GM21423 (cell line): Measurements from ENCODE around the gene EVPL.
"Not testable (repeated sequence)": the region's sequence is repeated elsewhere in the genome, so short reads cannot be mapped to it uniquely, and the experiment has no call there.

Experiments used
- ATAC-seq: cut with Tn5 transposase; IDR thresholded peaks from one replicate; pipeline ENCODE4 v1.9.1; 2021; ENCODE audit warnings: mild to moderate bottlenecking, moderate library complexity; ENCODE audit not compliant: unreplicated experiment

EVPL gene

GRCh38 chr17:76048711-76049110 lies 21.6 kb upstream of the EVPL start:
- no peak for ATAC-seq

GRCh38 chr17:76048025-76048605 lies 21.0 kb upstream of the EVPL start:
- no peak for ATAC-seq

- no peak for ATAC-seq
These were observed 19.0 kb upstream of the EVPL start for GRCh38 chr17:76046064-76046463.

- ATAC-seq: not testable (repeated sequence)
These were observed 17.4 kb upstream of the EVPL start for GRCh38 chr17:76044475-76045007.

GRCh38 chr17:76042868-76043267 lies 15.8 kb upstream of the EVPL start:
- not testable (repeated sequence) for ATAC-seq

- ATAC-seq: no peak
These were observed 13.3 kb upstream of the EVPL start for GRCh38 chr17:76040376-76040775.

- ATAC-seq: no peak
These were observed 12.0 kb upstream of the EVPL start for GRCh38 chr17:76039121-76039520.

- no peak for ATAC-seq
These were observed 10.9 kb upstream of the EVPL start for GRCh38 chr17:76038050-76038449.

GRCh38 chr17:76036497-76037261 lies 9.6 kb upstream of the EVPL start:
- no peak for ATAC-seq

GRCh38 chr17:76034428-76035350 lies 7.6 kb upstream of the EVPL start:
- no peak for ATAC-seq

GRCh38 chr17:76033139-76033538 lies 6.0 kb upstream of the EVPL start:
- ATAC-seq: no peak

- no peak for ATAC-seq
These were observed 5.6 kb upstream of the EVPL start for GRCh38 chr17:76032780-76033108.

GRCh38 chr17:76032073-76032779 lies 5.1 kb upstream of the EVPL start:
- no peak for ATAC-seq

GRCh38 chr17:76026714-76027158 lies 370 bp downstream of the EVPL start:
- ATAC-seq: no peak

- no peak for ATAC-seq
These were observed 1.8 kb downstream of the EVPL start for GRCh38 chr17:76025294-76025693.

GRCh38 chr17:76024353-76024752 lies 2.8 kb downstream of the EVPL start:
- ATAC-seq: no peak

- ATAC-seq: no peak
These were observed 3.2 kb downstream of the EVPL start for GRCh38 chr17:76023900-76024237.

GRCh38 chr17:76022973-76023899 lies 3.9 kb downstream of the EVPL start:
- ATAC-seq: no peak

- no peak for ATAC-seq
These were observed 4.8 kb downstream of the EVPL start for GRCh38 chr17:76022285-76022684.
